ENCODE measurements around the gene HK1. TPM values are rescaled to one million over a fixed set of nuclear protein-coding genes. Genes with fewer than 3 reads are reported as not detected.

The HK1 gene
- total and polyA plus RNA-seq, 2 of the 4 experiments (the other 2 are of a cell fraction) = 53.7 to 90.5 TPM

- Histone ChIP-seq H3K9me3 (ENCODE audit: control insufficient read depth, insufficient read depth, low read length) (no peaks in the 10 kb centered on the region), H2AK9ac (replicated peaks; ENCODE audit: low read depth, low read length, poor library complexity) (no peak overlapping the region), H2AFZ (replicated peaks; ENCODE audit: low read length, poor library complexity) (no peak overlapping the region), H4K91ac (ENCODE audit: insufficient read depth, low read depth, low read length) (no peak overlapping the region), H3K18ac (ENCODE audit: low read depth, low read length) (no peak overlapping the region), H2BK120ac (ENCODE audit: low read depth, low read length) (no peak overlapping the region), H3K4me1 (ENCODE audit: control insufficient read depth, insufficient read depth, low read length) (peaks cover 5% of the 10 kb centered on the region; the same call in 1 of the 2 replicates), H3K23ac (ENCODE audit: low read depth, low read length) (no peak overlapping the region), H2BK5ac (ENCODE audit: low read depth, low read length, poor library complexity, severe bottlenecking) (no peak overlapping the region), H3K27ac (ENCODE audit: insufficient read depth, low read length) (no peak overlapping the region), H3K79me1 (ENCODE audit: low read depth in 1 of 2, low read length in 2 of 2) (peaks cover 7 to 30% of the 10 kb centered on the region in 2 experiments), H3K27me3 (ENCODE audit: control insufficient read depth, insufficient read depth, low read length) (no peaks in the 10 kb centered on the region), H2BK20ac (ENCODE audit: low read depth, low read length) (no peak overlapping the region), H3K4me2 (ENCODE audit: low read depth, low read length) (no peak overlapping the region), H3K56ac (ENCODE audit: extremely low read depth, insufficient read depth, low read length) (no peak overlapping the region), H3K4ac (ENCODE audit: low read depth, low read length) (no peak overlapping the region), H4K8ac (ENCODE audit: low read depth in 2 of 2, low read length in 2 of 2) (no peak overlapping the region), H3K4me3 (ENCODE audit: insufficient read depth, low read depth, low read length) (no peak overlapping the region), H3K9ac (ENCODE audit: low read depth, low read length) (no peak overlapping the region), H4K20me1 (ENCODE audit: insufficient read depth, low read length) (peaks cover under 1% of the 10 kb centered on the region; the same call in 1 of the 2 replicates), H2BK15ac (ENCODE audit: low read depth, low read length) (no peak overlapping the region), H3K9me1 (ENCODE audit: insufficient read depth, low read length) (peaks cover 4% of the 10 kb centered on the region), H3K36me3 (ENCODE audit: control insufficient read depth, insufficient read depth, low read length) (peaks cover 32% of the 10 kb centered on the region), H4K5ac (ENCODE audit: low read depth, low read length) (no peak overlapping the region), H3K14ac (replicated peaks; ENCODE audit: low read depth, low read length) (no peak overlapping the region), H2AK5ac (ENCODE audit: low read depth, low read length) (no peak overlapping the region)
- dilution Hi-C loops (cut with HindIII; ENCODE audit: low sequenced_read_pairs, unreplicated experiment) = no loop called here
- WGBS, 2 experiments (ENCODE audit: extremely low coverage in 2 of 2, insufficient read length in 1 of 2) = 85% methylated on average over 13 of the region's 13 CpGs; no CpG with 5 or more reads in 1 of the 2 experiments
- in situ Hi-C loops (cut with MboI; ENCODE audit: low sequenced_read_pairs) = no loop called here
- BruUV-seq (replicated peaks) = no TSS peak
- no peak for ATAC-seq (ENCODE audit: low read depth)
- ChIA-PET POLR2A (ENCODE audit: unreplicated experiment) (no interaction called here), CTCF (no interaction called here)
- TF ChIP-seq USF2 (IDR thresholded peaks at IDR 0.05; ENCODE audit: low read depth, low read length) (no peak), MAZ (IDR thresholded peaks at IDR 0.05; ENCODE audit: borderline replicate concordance, low read depth, low read length) (no peak), RFX5 (IDR thresholded peaks at IDR 0.05; ENCODE audit: low read depth, low read length) (no peak), CHD1 (IDR thresholded peaks at IDR 0.05; ENCODE audit: low read depth, low read length) (no peak), RAD21 (IDR thresholded peaks at IDR 0.05; ENCODE audit: low read length) (no peak), NFE2L2 (IDR thresholded peaks at IDR 0.05; ENCODE audit: low read depth, low read length) (no peak), CTCF (conservative IDR thresholded peaks at IDR 0.05; ENCODE audit: low read depth, low read length) (no peak), BHLHE40 (IDR thresholded peaks at IDR 0.05; ENCODE audit: low read depth, low read length) (no peak), MXI1 (IDR thresholded peaks at IDR 0.05; ENCODE audit: borderline replicate concordance, low read depth, low read length) (no peak), ELK1 (IDR thresholded peaks at IDR 0.05; ENCODE audit: borderline replicate concordance, low read depth, low read length) (no peak), POLR2A (IDR thresholded peaks at IDR 0.05; ENCODE audit: low read depth, low read length) (no peak), CEBPB (IDR thresholded peaks at IDR 0.05; ENCODE audit: low read depth, low read length) (no peak), SMC3 (IDR thresholded peaks at IDR 0.05; ENCODE audit: low read depth, low read length) (no peak), RCOR1 (IDR thresholded peaks at IDR 0.05; ENCODE audit: insufficient replicate concordance, low read length) (no peak), MAFK (IDR thresholded peaks at IDR 0.05; ENCODE audit: low read depth, low read length) (no peak), FOS (IDR thresholded peaks at IDR 0.05; ENCODE audit: low read depth, low read length) (no peak)
- intact Hi-C loops (cut with micrococcal nuclease) = no loop called here
- no peak for DNase-seq
Observed at GRCh38 chr10:69374242-69374641, 95.9 kb downstream of the HK1 start.
